ENCODE data around the gene GPT2.
A peak's percentile ranks its signal among the peaks of the same experiment; 100 is the strongest.

GPT2 gene

GRCh38 chr16:46852130-46852529, 32.0 kb upstream of the GPT2 start:
- no peak for TF ChIP-seq GABPA (IDR thresholded peaks at IDR 0.05; ENCODE audit: low read depth)
- no peak for TF ChIP-seq POLR2AphosphoS5 (IDR thresholded peaks at IDR 0.05; ENCODE audit: low read depth)
- TF ChIP-seq SPI1 (IDR thresholded peaks at IDR 0.05; ENCODE audit: borderline replicate concordance, low read depth) = no peak
- TF ChIP-seq, protein P1, sequence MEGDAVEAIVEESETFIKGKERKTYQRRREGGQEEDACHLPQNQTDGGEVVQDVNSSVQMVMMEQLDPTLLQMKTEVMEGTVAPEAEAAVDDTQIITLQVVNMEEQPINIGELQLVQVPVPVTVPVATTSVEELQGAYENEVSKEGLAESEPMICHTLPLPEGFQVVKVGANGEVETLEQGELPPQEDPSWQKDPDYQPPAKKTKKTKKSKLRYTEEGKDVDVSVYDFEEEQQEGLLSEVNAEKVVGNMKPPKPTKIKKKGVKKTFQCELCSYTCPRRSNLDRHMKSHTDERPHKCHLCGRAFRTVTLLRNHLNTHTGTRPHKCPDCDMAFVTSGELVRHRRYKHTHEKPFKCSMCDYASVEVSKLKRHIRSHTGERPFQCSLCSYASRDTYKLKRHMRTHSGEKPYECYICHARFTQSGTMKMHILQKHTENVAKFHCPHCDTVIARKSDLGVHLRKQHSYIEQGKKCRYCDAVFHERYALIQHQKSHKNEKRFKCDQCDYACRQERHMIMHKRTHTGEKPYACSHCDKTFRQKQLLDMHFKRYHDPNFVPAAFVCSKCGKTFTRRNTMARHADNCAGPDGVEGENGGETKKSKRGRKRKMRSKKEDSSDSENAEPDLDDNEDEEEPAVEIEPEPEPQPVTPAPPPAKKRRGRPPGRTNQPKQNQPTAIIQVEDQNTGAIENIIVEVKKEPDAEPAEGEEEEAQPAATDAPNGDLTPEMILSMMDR (IDR thresholded peaks at IDR 0.05; ENCODE audit: insufficient read depth, low read length) = no peak
- TF ChIP-seq, protein P2, sequence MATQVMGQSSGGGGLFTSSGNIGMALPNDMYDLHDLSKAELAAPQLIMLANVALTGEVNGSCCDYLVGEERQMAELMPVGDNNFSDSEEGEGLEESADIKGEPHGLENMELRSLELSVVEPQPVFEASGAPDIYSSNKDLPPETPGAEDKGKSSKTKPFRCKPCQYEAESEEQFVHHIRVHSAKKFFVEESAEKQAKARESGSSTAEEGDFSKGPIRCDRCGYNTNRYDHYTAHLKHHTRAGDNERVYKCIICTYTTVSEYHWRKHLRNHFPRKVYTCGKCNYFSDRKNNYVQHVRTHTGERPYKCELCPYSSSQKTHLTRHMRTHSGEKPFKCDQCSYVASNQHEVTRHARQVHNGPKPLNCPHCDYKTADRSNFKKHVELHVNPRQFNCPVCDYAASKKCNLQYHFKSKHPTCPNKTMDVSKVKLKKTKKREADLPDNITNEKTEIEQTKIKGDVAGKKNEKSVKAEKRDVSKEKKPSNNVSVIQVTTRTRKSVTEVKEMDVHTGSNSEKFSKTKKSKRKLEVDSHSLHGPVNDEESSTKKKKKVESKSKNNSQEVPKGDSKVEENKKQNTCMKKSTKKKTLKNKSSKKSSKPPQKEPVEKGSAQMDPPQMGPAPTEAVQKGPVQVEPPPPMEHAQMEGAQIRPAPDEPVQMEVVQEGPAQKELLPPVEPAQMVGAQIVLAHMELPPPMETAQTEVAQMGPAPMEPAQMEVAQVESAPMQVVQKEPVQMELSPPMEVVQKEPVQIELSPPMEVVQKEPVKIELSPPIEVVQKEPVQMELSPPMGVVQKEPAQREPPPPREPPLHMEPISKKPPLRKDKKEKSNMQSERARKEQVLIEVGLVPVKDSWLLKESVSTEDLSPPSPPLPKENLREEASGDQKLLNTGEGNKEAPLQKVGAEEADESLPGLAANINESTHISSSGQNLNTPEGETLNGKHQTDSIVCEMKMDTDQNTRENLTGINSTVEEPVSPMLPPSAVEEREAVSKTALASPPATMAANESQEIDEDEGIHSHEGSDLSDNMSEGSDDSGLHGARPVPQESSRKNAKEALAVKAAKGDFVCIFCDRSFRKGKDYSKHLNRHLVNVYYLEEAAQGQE (IDR thresholded peaks at IDR 0.05; ENCODE audit: insufficient replicate concordance, low read depth) = no peak
- Histone ChIP-seq H3K27ac (replicated peaks) (no peak overlapping the region), H3K4me3 (replicated peaks; ENCODE audit: insufficient read depth, low read length) (no peak overlapping the region), H3K27me3 (ENCODE audit: insufficient read depth, poor library complexity, severe bottlenecking) (no peaks in the 10 kb centered on the region)
- DNase-seq (ENCODE audit: low read depth in 1 of 2, low spot score in 1 of 2) = no peak

GRCh38 chr16:46853713-46854443, 30.3 kb upstream of the GPT2 start:
- Histone ChIP-seq H3K27ac (replicated peaks) (no peak overlapping the region), H3K27me3 (ENCODE audit: insufficient read depth, poor library complexity, severe bottlenecking) (no peaks in the 10 kb centered on the region), H3K4me3 (replicated peaks; ENCODE audit: insufficient read depth, low read length) (no peak overlapping the region)
- TF ChIP-seq, protein P1 (IDR thresholded peaks at IDR 0.05; ENCODE audit: insufficient read depth, low read length) = peak; percentile 77
- TF ChIP-seq, protein P2 (IDR thresholded peaks at IDR 0.05; ENCODE audit: insufficient replicate concordance, low read depth) = no peak
- peak in 1 of 2 experiments; percentile 73 for DNase-seq (ENCODE audit: low read depth in 1 of 2, low spot score in 1 of 2)

DNA sequence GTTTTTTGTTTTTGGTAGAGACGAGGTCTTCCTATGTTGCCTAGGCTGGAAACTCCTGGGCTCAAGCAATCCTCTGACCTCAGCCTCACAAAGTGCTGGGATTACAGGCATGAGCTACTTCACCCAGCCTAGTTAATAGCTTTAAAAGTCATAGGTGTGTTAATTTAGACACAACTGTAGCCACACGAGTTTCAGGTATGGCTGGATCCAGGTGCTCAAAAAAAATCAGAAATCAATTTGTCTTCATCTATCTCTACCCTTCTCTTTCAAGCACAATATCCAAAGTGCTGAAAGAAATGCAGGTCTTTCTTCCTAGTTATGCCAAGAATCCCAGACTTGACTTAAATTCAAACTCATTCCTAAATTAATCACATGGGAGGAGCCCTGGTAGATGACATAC, 29.3 kb upstream of the GPT2 start:
- Histone ChIP-seq H3K27me3 (ENCODE audit: insufficient read depth, poor library complexity, severe bottlenecking) (no peaks in the 10 kb centered on the region), H3K27ac (replicated peaks) (no peak overlapping the region), H3K4me3 (replicated peaks; ENCODE audit: insufficient read depth, low read length) (no peak overlapping the region)
- no peak for DNase-seq (ENCODE audit: low read depth in 1 of 2, low spot score in 1 of 2)
- TF ChIP-seq, protein P1 (IDR thresholded peaks at IDR 0.05; ENCODE audit: insufficient read depth, low read length) = no peak
- TF ChIP-seq, protein P2 (IDR thresholded peaks at IDR 0.05; ENCODE audit: insufficient replicate concordance, low read depth) = no peak
- TF ChIP-seq GABPA (IDR thresholded peaks at IDR 0.05; ENCODE audit: low read depth) (no peak), POLR2AphosphoS5 (IDR thresholded peaks at IDR 0.05; ENCODE audit: low read depth) (no peak), SPI1 (IDR thresholded peaks at IDR 0.05; ENCODE audit: borderline replicate concordance, low read depth) (no peak)
